22Rv1 (cell line): ENCODE results near the gene GALNTL6.

Source experiments
- CTCF ChIP-seq: fragments of 450-650 bp; IDR thresholded peaks from 2 replicates; pipeline ENCODE4 v1.5.1; 2017; ENCODE audit warnings: mild to moderate bottlenecking
- ZFX ChIP-seq: fragments of 450-650 bp; IDR thresholded peaks from 2 replicates; pipeline ENCODE4 v1.6.1; 2017; ENCODE audit warnings: antibody characterized with exemption, borderline replicate concordance

- no peak for TF ChIP-seq CTCF
- TF ChIP-seq ZFX: no peak
Measured at GRCh38 chr4:172874944-172875343, 1061.7 kb downstream of the GALNTL6 start.
